Panc1 (cell line): Measurements from ENCODE around the gene FBXO10. TPM values are rescaled to one million over a fixed set of nuclear protein-coding genes. Genes with fewer than 3 reads are reported as not detected.

Experiments
- ATAC-seq: fragments of 200-7000 bp; cut with Tn5 transposase; 2 replicates; pipeline ENCODE4 v1.9.1; 2020; ENCODE audit warnings: mild to moderate bottlenecking, moderate library complexity
- BruUV-seq: library from RNA; stranded (reverse); fragments of 400-500 nt; replicated peaks from 2 replicates; lab custom pipeline; 2021; lab: Mats Ljungman, UMichigan
- CTCF ChIA-PET: fragments of 300-600 bp; sonication (Branson Sonifier 250); formaldehyde crosslinking; loops from one replicate; lab custom pipeline; 2022; ENCODE audit warnings: antibody characterized with exemption; lab: Charles Lee
- POLR2A ChIA-PET: fragments of 300-600 bp; sonication (Branson Sonifier 250); formaldehyde crosslinking; loops from one replicate; lab custom pipeline; 2022; ENCODE audit warnings: antibody characterized with exemption; lab: Charles Lee
- DNase-seq: peaks from one replicate; pipeline ENCODE4 v3.0.0-alpha.2; 2010; ENCODE audit warnings: low read depth, low spot score
- H3K27ac ChIP-seq: 2 replicates; pipeline ENCODE4 v1.5.1; 2011; ENCODE audit warnings: mild to moderate bottlenecking, low read length, inconsistent platforms
- H3K27me3 ChIP-seq: fragments of 200-500 bp; sonication (Bioruptor generic); 2 replicates; pipeline ENCODE4 v1.6.0; 2014; ENCODE audit warnings: low read length, inconsistent platforms; ENCODE audit not compliant: control insufficient read depth, insufficient read depth
- H3K36me3 ChIP-seq: fragments of 200-500 bp; sonication (Bioruptor generic); 2 replicates; pipeline ENCODE4 v1.5.1; 2014; ENCODE audit warnings: inconsistent platforms, mild to moderate bottlenecking, low read length, moderate library complexity; ENCODE audit not compliant: control insufficient read depth, insufficient read depth
- H3K4me1 ChIP-seq: 2 replicates; pipeline ENCODE4 v1.5.1; 2011; ENCODE audit warnings: inconsistent platforms, mild to moderate bottlenecking, low read length, moderate library complexity; ENCODE audit not compliant: control insufficient read depth, insufficient read depth
- H3K4me3 ChIP-seq, 2 experiments: 2 replicates each; pipeline ENCODE4 v1.5.1; 2011 to 2012; ENCODE audit warnings: low read depth in 2 of 2, low read length in 2 of 2, mild to moderate bottlenecking in 2 of 2, inconsistent platforms in 1 of 2, moderate library complexity in 1 of 2
- H3K9me3 ChIP-seq: fragments of 200-500 bp; sonication (Bioruptor generic); 2 replicates; pipeline ENCODE4 v1.5.1; 2014; ENCODE audit warnings: low read depth, mild to moderate bottlenecking, inconsistent platforms, low read length, moderate library complexity; ENCODE audit not compliant: control insufficient read depth, insufficient read depth
- POLR2AphosphoS5 ChIP-seq: IDR thresholded peaks from 2 replicates; pipeline ENCODE4 v1.6.1; 2012; ENCODE audit warnings: mild to moderate bottlenecking, low read depth, low read length, moderate library complexity
- SIN3A ChIP-seq: IDR thresholded peaks from 2 replicates; pipeline ENCODE4 v1.6.1; 2012; ENCODE audit warnings: low read depth, mild to moderate bottlenecking, low read length, moderate library complexity, borderline replicate concordance; ENCODE audit not compliant: insufficient read depth
- TCF7L2 ChIP-seq: IDR thresholded peaks from 2 replicates; pipeline ENCODE4 v1.6.1; 2011; ENCODE audit warnings: mild to moderate bottlenecking, low read depth, low read length, inconsistent platforms
- in situ Hi-C: cut with HindIII; loops from 2 replicates; pipeline ENCODE4 v1.10.0; 2016; ENCODE audit warnings: low sequenced_read_pairs, low pct_unique_long_range_greater_than_20kb
- intact Hi-C: fragments of 100-400 bp; cut with micrococcal nuclease; formaldehyde crosslinking; loops from one replicate; pipeline ENCODE4 v1.10.0; 2022; ENCODE audit not compliant: unreplicated experiment
- total RNA-seq: library from RNA; stranded (reverse); gene quantifications from one replicate; pipeline ENCODE4 v1.2.1, GENCODE V29; 2021; ENCODE audit not compliant: unreplicated experiment
- TF ChIP-seq, protein P1 (sequence below), 2 experiments: IDR thresholded peaks; 2 replicates each; pipeline ENCODE4 v1.6.1; 2011 to 2012; ENCODE audit warnings: low read depth in 2 of 2, control low read depth in 1 of 2, low read length in 1 of 2, mild to moderate bottlenecking in 1 of 2, moderate library complexity in 1 of 2; ENCODE audit not compliant: insufficient read depth in 1 of 2
- TF ChIP-seq, protein P2 (sequence below): fragments of 450-650 bp; IDR thresholded peaks from 2 replicates; pipeline ENCODE4 v1.5.1; 2017; ENCODE audit warnings: mild to moderate bottlenecking

Gene FBXO10
- total RNA-seq, 1 experiment from 2014 or later = 39.8 TPM

DNA sequence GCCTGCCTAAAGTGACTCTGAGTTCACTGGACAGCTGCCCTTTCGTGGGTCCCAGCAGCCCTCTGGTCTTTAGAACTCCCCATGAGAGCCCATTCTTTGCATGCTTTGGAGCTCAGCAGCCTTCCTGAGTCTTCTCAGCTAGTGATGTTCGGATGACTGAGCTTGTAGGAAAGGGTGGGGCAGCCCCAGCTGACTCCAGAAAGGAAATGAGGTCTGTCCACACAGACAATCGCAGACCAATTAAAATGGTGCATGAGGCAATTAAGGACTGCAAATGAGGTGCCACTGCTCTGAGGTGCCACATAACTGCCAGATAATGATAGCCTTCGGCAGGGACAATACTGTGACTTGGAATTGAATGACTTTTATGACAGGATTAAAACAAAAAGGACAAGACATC is 41.7 kb upstream of the FBXO10 start:
- Histone ChIP-seq H3K27me3 (peaks cover 7% of the 10 kb centered on the region; the same call in 1 of the 2 replicates), H3K4me1 (no peaks in the 10 kb centered on the region), H3K4me3 (no peak overlapping the region), H3K9me3 (no peaks in the 10 kb centered on the region), H3K27ac (no peak overlapping the region), H3K36me3 (no peaks in the 10 kb centered on the region)
- TF ChIP-seq TCF7L2 = no peak
- TF ChIP-seq, protein P1, sequence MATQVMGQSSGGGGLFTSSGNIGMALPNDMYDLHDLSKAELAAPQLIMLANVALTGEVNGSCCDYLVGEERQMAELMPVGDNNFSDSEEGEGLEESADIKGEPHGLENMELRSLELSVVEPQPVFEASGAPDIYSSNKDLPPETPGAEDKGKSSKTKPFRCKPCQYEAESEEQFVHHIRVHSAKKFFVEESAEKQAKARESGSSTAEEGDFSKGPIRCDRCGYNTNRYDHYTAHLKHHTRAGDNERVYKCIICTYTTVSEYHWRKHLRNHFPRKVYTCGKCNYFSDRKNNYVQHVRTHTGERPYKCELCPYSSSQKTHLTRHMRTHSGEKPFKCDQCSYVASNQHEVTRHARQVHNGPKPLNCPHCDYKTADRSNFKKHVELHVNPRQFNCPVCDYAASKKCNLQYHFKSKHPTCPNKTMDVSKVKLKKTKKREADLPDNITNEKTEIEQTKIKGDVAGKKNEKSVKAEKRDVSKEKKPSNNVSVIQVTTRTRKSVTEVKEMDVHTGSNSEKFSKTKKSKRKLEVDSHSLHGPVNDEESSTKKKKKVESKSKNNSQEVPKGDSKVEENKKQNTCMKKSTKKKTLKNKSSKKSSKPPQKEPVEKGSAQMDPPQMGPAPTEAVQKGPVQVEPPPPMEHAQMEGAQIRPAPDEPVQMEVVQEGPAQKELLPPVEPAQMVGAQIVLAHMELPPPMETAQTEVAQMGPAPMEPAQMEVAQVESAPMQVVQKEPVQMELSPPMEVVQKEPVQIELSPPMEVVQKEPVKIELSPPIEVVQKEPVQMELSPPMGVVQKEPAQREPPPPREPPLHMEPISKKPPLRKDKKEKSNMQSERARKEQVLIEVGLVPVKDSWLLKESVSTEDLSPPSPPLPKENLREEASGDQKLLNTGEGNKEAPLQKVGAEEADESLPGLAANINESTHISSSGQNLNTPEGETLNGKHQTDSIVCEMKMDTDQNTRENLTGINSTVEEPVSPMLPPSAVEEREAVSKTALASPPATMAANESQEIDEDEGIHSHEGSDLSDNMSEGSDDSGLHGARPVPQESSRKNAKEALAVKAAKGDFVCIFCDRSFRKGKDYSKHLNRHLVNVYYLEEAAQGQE (IDR thresholded peaks at IDR 0.05; ENCODE audit: insufficient read depth in 1 of 2, low read depth in 2 of 2, low read length in 1 of 2) = no peak
- no peak for TF ChIP-seq POLR2AphosphoS5
- no peak for TF ChIP-seq SIN3A
- TF ChIP-seq, protein P2, sequence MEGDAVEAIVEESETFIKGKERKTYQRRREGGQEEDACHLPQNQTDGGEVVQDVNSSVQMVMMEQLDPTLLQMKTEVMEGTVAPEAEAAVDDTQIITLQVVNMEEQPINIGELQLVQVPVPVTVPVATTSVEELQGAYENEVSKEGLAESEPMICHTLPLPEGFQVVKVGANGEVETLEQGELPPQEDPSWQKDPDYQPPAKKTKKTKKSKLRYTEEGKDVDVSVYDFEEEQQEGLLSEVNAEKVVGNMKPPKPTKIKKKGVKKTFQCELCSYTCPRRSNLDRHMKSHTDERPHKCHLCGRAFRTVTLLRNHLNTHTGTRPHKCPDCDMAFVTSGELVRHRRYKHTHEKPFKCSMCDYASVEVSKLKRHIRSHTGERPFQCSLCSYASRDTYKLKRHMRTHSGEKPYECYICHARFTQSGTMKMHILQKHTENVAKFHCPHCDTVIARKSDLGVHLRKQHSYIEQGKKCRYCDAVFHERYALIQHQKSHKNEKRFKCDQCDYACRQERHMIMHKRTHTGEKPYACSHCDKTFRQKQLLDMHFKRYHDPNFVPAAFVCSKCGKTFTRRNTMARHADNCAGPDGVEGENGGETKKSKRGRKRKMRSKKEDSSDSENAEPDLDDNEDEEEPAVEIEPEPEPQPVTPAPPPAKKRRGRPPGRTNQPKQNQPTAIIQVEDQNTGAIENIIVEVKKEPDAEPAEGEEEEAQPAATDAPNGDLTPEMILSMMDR = no peak
- ATAC-seq (0 out of 2 replicates have a peak, but pooled peaks have one; percentile 26), DNase-seq (no peak)
- ChIA-PET CTCF (no interaction called here), POLR2A (no interaction called here)
- intact Hi-C loops = no loop called here
- in situ Hi-C loops = no loop called here
- BruUV-seq = no TSS peak

DNA sequence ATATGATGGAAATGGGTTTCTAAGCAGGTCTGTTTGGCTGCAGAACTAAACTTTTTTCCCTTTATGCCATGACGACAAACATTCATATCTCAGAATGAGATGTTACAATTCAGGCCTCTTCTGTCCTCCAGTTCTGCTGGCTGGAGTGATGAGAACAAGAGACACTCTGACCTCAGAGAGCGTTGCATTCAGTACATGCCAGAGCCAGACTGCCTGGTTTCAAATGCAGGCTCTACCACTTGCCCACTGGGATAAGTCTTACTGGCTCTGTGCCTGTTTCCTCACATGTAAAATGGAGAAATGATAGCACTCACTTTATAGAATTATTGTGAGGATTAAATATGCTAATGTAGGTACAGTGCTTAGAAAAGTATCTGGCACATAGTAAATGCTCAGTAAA is 41.0 kb upstream of the FBXO10 start:
- in situ Hi-C loops (no loop called here), intact Hi-C loops (no loop called here)
- Histone ChIP-seq H3K4me3 (no peak overlapping the region), H3K36me3 (no peaks in the 10 kb centered on the region), H3K27me3 (peaks cover 8% of the 10 kb centered on the region; the same call in 1 of the 2 replicates), H3K27ac (no peak overlapping the region), H3K9me3 (no peaks in the 10 kb centered on the region), H3K4me1 (no peaks in the 10 kb centered on the region)
- POLR2A ChIA-PET = no interaction called here
- no peak for TF ChIP-seq SIN3A
- DNase-seq (no peak), ATAC-seq (no peak)
- CTCF ChIA-PET = no interaction called here
- no TSS peak for BruUV-seq

DNA sequence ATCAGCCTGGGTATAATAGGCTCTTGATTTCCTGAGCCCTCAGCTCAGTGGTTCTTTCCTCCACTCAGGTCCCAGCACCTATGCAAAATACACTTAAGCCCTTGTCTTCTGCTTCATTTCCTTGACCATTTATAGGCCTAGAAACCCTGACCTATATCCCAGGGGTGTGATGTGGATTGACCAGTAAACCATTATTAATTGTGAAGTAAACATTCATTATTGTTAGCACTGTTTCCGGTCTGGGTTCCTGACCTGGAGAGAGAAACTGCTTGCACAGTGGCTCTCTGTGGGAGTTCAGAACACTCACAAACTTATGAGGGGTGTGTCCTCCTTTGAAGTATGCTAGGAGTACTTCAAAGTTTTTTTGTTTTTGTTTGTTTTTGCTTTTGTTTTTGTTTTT is 35.8 kb upstream of the FBXO10 start:
- in situ Hi-C loops = no loop called here
- Histone ChIP-seq H3K36me3 (no peaks in the 10 kb centered on the region), H3K27ac (no peak overlapping the region), H3K4me1 (no peaks in the 10 kb centered on the region), H3K9me3 (no peaks in the 10 kb centered on the region), H3K27me3 (peaks cover 27% of the 10 kb centered on the region; the same call in 1 of the 2 replicates), H3K4me3 (no peak overlapping the region)
- TF ChIP-seq, protein P2 = no peak
- TF ChIP-seq SIN3A (no peak), POLR2AphosphoS5 (no peak), TCF7L2 (no peak)
- TF ChIP-seq, protein P1 (IDR thresholded peaks at IDR 0.05; ENCODE audit: insufficient read depth in 1 of 2, low read depth in 2 of 2, low read length in 1 of 2) = no peak
- ATAC-seq (no peak; the same call in 1 of the 2 replicates), DNase-seq (no peak)
- ChIA-PET CTCF (no interaction called here), POLR2A (interaction anchor here (0.8 kb wide), 1 partner anchor 20 kb away, joined by 3 read pairs; the partner anchor contains the start of gene TOMM5)
- no TSS peak for BruUV-seq
- intact Hi-C loops = no loop called here
